A549 (cell line): ENCODE results near the gene MEF2B.

ENCODE experiments used
- CHD2 ChIP-seq: fragments of 150-350 bp; IDR thresholded peaks from 2 replicates; pipeline ENCODE4 v1.6.1; 2014; ENCODE audit warnings: low read length; ENCODE audit not compliant: partially characterized antibody
- CHD4 ChIP-seq: fragments of 200-600 bp; sonication (generic); IDR thresholded peaks from 2 replicates; pipeline ENCODE4 v1.6.1; 2016; ENCODE audit warnings: antibody characterized with exemption, mild to moderate bottlenecking, borderline replicate concordance
- EP300 ChIP-seq, 2 experiments: fragments of >200 bp; sonication (Bioruptor Twin); formaldehyde crosslinking; IDR thresholded peaks; 2 replicates in 1 of 2; 3 replicates in 1 of 2; pipeline ENCODE4 v1.6.1; 2016 to 2017
- GATA3 ChIP-seq: IDR thresholded peaks from 2 replicates; pipeline ENCODE4 v1.6.1; 2012; ENCODE audit warnings: borderline replicate concordance
- JUN ChIP-seq, 2 experiments: fragments of >200 bp; sonication (Bioruptor Twin); formaldehyde crosslinking; IDR thresholded peaks; 2 replicates in 1 of 2; 3 replicates in 1 of 2; pipeline ENCODE4 v1.6.1; 2016 to 2017
- POLR2A ChIP-seq: IDR thresholded peaks from 2 replicates; pipeline ENCODE4 v1.6.1; 2012; ENCODE audit warnings: mild to moderate bottlenecking, low read length
- RAD21 ChIP-seq, 2 experiments: fragments of >200 bp in 1 of 2; sonication (Bioruptor Twin) in 1 of 2; formaldehyde crosslinking in 1 of 2; IDR thresholded peaks in 1 of 2; conservative IDR thresholded peaks in 1 of 2; 2 replicates in 1 of 2; 3 replicates in 1 of 2; pipeline ENCODE4 v1.6.1; 2012 to 2018; ENCODE audit warnings: inconsistent platforms in 1 of 2
- RNF2 ChIP-seq: fragments of 200-600 bp; sonication (generic); IDR thresholded peaks from 2 replicates; pipeline ENCODE4 v1.6.1; 2016; ENCODE audit warnings: low read depth, mild to moderate bottlenecking, antibody characterized with exemption, moderate library complexity, borderline replicate concordance
- SMC3 ChIP-seq: fragments of >200 bp; sonication (Bioruptor Twin); formaldehyde crosslinking; IDR thresholded peaks from 3 replicates; pipeline ENCODE4 v1.6.1; 2018; ENCODE audit warnings: inconsistent platforms
- ZFP36 ChIP-seq: fragments of 450-650 bp; IDR thresholded peaks from 2 replicates; pipeline ENCODE4 v1.6.1; 2014; ENCODE audit warnings: borderline replicate concordance; ENCODE audit not compliant: partially characterized antibody
- TF ChIP-seq, protein P1 (sequence below): fragments of >200 bp; sonication (Bioruptor Twin); formaldehyde crosslinking; IDR thresholded peaks from 3 replicates; pipeline ENCODE4 v1.5.1; 2016
- TF ChIP-seq, protein P2 (sequence below): IDR thresholded peaks from 2 replicates; pipeline ENCODE4 v1.6.1; 2012
- TF ChIP-seq, protein P3 (sequence below): fragments of 150-350 bp; IDR thresholded peaks from 2 replicates; pipeline ENCODE4 v1.6.1; 2014; ENCODE audit warnings: low read depth, mild to moderate bottlenecking, low read length
- TF ChIP-seq, protein P4 (sequence below): fragments of 200-600 bp; sonication (generic); IDR thresholded peaks from 2 replicates; pipeline ENCODE4 v1.6.1; 2016; ENCODE audit warnings: antibody characterized with exemption, mild to moderate bottlenecking, moderate library complexity

DNA sequence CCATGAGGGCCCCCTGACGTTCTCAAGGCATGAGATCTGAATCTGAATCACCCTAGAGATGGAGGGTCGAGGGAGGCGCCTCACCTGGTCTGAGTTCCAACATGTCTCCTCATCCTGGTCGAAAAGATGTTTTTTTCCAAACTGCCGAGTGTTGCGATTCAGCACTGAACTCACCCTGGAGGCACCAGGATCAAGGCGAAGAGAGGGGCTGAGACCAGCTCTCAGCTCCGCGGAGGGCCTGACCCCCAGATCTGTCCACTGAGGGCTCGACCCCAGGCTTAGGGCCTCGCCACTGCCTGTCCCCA is 32.6 kb upstream of the MEF2B start:
- no peak for TF ChIP-seq EP300 (IDR thresholded peaks at IDR 0.05)
- no peak for TF ChIP-seq POLR2A
- TF ChIP-seq GATA3 = no peak
- TF ChIP-seq, protein P1, sequence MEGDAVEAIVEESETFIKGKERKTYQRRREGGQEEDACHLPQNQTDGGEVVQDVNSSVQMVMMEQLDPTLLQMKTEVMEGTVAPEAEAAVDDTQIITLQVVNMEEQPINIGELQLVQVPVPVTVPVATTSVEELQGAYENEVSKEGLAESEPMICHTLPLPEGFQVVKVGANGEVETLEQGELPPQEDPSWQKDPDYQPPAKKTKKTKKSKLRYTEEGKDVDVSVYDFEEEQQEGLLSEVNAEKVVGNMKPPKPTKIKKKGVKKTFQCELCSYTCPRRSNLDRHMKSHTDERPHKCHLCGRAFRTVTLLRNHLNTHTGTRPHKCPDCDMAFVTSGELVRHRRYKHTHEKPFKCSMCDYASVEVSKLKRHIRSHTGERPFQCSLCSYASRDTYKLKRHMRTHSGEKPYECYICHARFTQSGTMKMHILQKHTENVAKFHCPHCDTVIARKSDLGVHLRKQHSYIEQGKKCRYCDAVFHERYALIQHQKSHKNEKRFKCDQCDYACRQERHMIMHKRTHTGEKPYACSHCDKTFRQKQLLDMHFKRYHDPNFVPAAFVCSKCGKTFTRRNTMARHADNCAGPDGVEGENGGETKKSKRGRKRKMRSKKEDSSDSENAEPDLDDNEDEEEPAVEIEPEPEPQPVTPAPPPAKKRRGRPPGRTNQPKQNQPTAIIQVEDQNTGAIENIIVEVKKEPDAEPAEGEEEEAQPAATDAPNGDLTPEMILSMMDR = no peak
- TF ChIP-seq CHD2 = no peak
- TF ChIP-seq RAD21 (conservative IDR thresholded peaks at IDR 0.05 in 1 of 2, IDR thresholded peaks at IDR 0.05 in 1 of 2) = no peak
- TF ChIP-seq, protein P2, sequence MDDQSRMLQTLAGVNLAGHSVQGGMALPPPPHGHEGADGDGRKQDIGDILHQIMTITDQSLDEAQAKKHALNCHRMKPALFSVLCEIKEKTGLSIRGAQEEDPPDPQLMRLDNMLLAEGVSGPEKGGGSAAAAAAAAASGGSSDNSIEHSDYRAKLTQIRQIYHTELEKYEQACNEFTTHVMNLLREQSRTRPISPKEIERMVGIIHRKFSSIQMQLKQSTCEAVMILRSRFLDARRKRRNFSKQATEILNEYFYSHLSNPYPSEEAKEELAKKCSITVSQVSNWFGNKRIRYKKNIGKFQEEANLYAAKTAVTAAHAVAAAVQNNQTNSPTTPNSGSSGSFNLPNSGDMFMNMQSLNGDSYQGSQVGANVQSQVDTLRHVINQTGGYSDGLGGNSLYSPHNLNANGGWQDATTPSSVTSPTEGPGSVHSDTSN = no peak
- TF ChIP-seq, protein P3, sequence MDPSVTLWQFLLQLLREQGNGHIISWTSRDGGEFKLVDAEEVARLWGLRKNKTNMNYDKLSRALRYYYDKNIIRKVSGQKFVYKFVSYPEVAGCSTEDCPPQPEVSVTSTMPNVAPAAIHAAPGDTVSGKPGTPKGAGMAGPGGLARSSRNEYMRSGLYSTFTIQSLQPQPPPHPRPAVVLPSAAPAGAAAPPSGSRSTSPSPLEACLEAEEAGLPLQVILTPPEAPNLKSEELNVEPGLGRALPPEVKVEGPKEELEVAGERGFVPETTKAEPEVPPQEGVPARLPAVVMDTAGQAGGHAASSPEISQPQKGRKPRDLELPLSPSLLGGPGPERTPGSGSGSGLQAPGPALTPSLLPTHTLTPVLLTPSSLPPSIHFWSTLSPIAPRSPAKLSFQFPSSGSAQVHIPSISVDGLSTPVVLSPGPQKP = no peak
- TF ChIP-seq SMC3 = no peak
- no peak for TF ChIP-seq JUN (IDR thresholded peaks at IDR 0.05)
- TF ChIP-seq CHD4 = no peak
- TF ChIP-seq, protein P4, sequence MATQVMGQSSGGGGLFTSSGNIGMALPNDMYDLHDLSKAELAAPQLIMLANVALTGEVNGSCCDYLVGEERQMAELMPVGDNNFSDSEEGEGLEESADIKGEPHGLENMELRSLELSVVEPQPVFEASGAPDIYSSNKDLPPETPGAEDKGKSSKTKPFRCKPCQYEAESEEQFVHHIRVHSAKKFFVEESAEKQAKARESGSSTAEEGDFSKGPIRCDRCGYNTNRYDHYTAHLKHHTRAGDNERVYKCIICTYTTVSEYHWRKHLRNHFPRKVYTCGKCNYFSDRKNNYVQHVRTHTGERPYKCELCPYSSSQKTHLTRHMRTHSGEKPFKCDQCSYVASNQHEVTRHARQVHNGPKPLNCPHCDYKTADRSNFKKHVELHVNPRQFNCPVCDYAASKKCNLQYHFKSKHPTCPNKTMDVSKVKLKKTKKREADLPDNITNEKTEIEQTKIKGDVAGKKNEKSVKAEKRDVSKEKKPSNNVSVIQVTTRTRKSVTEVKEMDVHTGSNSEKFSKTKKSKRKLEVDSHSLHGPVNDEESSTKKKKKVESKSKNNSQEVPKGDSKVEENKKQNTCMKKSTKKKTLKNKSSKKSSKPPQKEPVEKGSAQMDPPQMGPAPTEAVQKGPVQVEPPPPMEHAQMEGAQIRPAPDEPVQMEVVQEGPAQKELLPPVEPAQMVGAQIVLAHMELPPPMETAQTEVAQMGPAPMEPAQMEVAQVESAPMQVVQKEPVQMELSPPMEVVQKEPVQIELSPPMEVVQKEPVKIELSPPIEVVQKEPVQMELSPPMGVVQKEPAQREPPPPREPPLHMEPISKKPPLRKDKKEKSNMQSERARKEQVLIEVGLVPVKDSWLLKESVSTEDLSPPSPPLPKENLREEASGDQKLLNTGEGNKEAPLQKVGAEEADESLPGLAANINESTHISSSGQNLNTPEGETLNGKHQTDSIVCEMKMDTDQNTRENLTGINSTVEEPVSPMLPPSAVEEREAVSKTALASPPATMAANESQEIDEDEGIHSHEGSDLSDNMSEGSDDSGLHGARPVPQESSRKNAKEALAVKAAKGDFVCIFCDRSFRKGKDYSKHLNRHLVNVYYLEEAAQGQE = no peak
- no peak for TF ChIP-seq ZFP36
- no peak for TF ChIP-seq RNF2
